Activated CD4-positive, alpha-beta memory T cell treated with anti-CD3 and anti-CD28 coated beads, Interleukin-2, amount 10 ng/mL, durations not matched to agents 7 days and 5 days (primary cell): ENCODE measurements around the gene ITGAE. TPM values are rescaled to one million over a fixed set of nuclear protein-coding genes. Genes with fewer than 3 reads are reported as not detected.
"Not testable (repeated sequence)": the region's sequence is repeated elsewhere in the genome, so short reads cannot be mapped to it uniquely, and the experiment has no call there.

Source experiments
- CTCF ChIA-PET: fragments of 350-600 bp; sonication (Branson Sonifier 250); formaldehyde crosslinking; loops from one replicate; lab custom pipeline; 2021; ENCODE audit warnings: antibody characterized with exemption, inconsistent platforms; lab: Charles Lee
- POLR2A ChIA-PET: fragments of 350-600 bp; sonication (Branson Sonifier 250); formaldehyde crosslinking; loops from one replicate; lab custom pipeline; 2021; ENCODE audit warnings: antibody characterized with exemption; lab: Charles Lee
- DNase-seq: peaks from one replicate; pipeline ENCODE4 v3.0.0-alpha.2; 2020
- H3K27ac Mint-ChIP-seq: one replicate; pipeline ENCODE4 v1.8.0; 2021; ENCODE audit warnings: mild to moderate bottlenecking, mixed read lengths
- H3K27me3 Mint-ChIP-seq: one replicate; pipeline ENCODE4 v1.8.0; 2021; ENCODE audit warnings: mixed read lengths
- H3K36me3 Mint-ChIP-seq: one replicate; pipeline ENCODE4 v1.8.0; 2021; ENCODE audit warnings: low read depth, mixed read lengths
- H3K4me1 Mint-ChIP-seq: one replicate; pipeline ENCODE4 v1.8.0; 2021; ENCODE audit warnings: mixed read lengths
- H3K4me3 Mint-ChIP-seq: one replicate; pipeline ENCODE4 v1.8.0; 2021; ENCODE audit warnings: mild to moderate bottlenecking, mixed read lengths
- H3K9me3 Mint-ChIP-seq: one replicate; pipeline ENCODE4 v1.8.0; 2021; ENCODE audit warnings: mixed read lengths
- total RNA-seq, 2 experiments: library from RNA; stranded (reverse); gene quantifications; one replicate each; pipeline ENCODE4 v1.2.3, GENCODE V29; 2021

The ITGAE gene
- total RNA-seq, 2 experiments from 2014 or later: 20.0 to 22.0 TPM

GRCh38 chr17:3712811-3713463, 88.1 kb downstream of the ITGAE start:
- H3K4me3 Mint-ChIP-seq: no peak overlapping the region
- peaks cover 60% of the 10 kb centered on the region for H3K4me1 Mint-ChIP-seq
- CTCF ChIA-PET: interaction anchor here (0.6 to 1.2 kb wide), 3 partner anchors 9 to 30 kb away, joined by 3 read pairs; no protein-coding TSS in a partner anchor
- no peaks in the 10 kb centered on the region for H3K27me3 Mint-ChIP-seq
- POLR2A ChIA-PET: interaction anchor here (1.2 to 8.4 kb wide), 4 partner anchors 10 to 430 kb away, joined by 3 to 74 read pairs (median 8); partner anchors contain the start of genes CYB5D2, HASPIN, P2RX5 and ZZEF1
- DNase-seq: no peak
- H3K36me3 Mint-ChIP-seq: peaks cover 58% of the 10 kb centered on the region
- peak overlapping the region; percentile 97 for H3K27ac Mint-ChIP-seq
- no peaks in the 10 kb centered on the region for H3K9me3 Mint-ChIP-seq

- H3K27ac Mint-ChIP-seq: peak overlapping the region; percentile 97
- peaks cover 38% of the 10 kb centered on the region for H3K36me3 Mint-ChIP-seq
- H3K4me3 Mint-ChIP-seq: peak overlapping the region; percentile 68
- POLR2A ChIA-PET: interaction anchor here (0.6 to 8.4 kb wide), 16 partner anchors 8 to 918 kb away, joined by 3 to 74 read pairs (median 4); partner anchors contain the start of genes ATP2A3, CTNS, EMC6 and HASPIN
- peak; percentile 82 for DNase-seq
- H3K4me1 Mint-ChIP-seq: peaks cover 59% of the 10 kb centered on the region
- no peaks in the 10 kb centered on the region for H3K9me3 Mint-ChIP-seq
- no peaks in the 10 kb centered on the region for H3K27me3 Mint-ChIP-seq
- CTCF ChIA-PET: interaction anchor here (0.7 to 1.8 kb wide), 14 partner anchors 9 to 1238 kb away, joined by 3 to 18 read pairs (median 5); partner anchors contain the start of genes CTNS, HASPIN, NCBP3 and PFN1
Measured at GRCh38 chr17:3710951-3711383, 90.0 kb downstream of the ITGAE start.

GRCh38 chr17:3708366-3708765, 92.6 kb downstream of the ITGAE start:
- no peaks in the 10 kb centered on the region for H3K9me3 Mint-ChIP-seq
- no peak for DNase-seq
- CTCF ChIA-PET: interaction anchor here (0.7 to 1.8 kb wide), 3 partner anchors 13 to 27 kb away, joined by 3 to 6 read pairs (median 4); no protein-coding TSS in a partner anchor
- no peak overlapping the region for H3K4me3 Mint-ChIP-seq
- POLR2A ChIA-PET: interaction anchor here (1.9 to 8.4 kb wide), 2 partner anchors 13 to 15 kb away, joined by 8 to 74 read pairs; partner anchors contain the start of genes HASPIN and P2RX5
- H3K27me3 Mint-ChIP-seq: no peaks in the 10 kb centered on the region
- H3K36me3 Mint-ChIP-seq: peaks cover 27% of the 10 kb centered on the region
- H3K27ac Mint-ChIP-seq: no peak overlapping the region
- peaks cover 50% of the 10 kb centered on the region for H3K4me1 Mint-ChIP-seq

- H3K4me3 Mint-ChIP-seq, H3K27me3 Mint-ChIP-seq, H3K27ac Mint-ChIP-seq, H3K9me3 Mint-ChIP-seq, DNase-seq, CTCF ChIA-PET: not testable (repeated sequence)
- H3K36me3 Mint-ChIP-seq: peaks cover 27% of the 10 kb centered on the region
- POLR2A ChIA-PET: interaction anchor here (1.5 kb wide), 1 partner anchor 9 kb away, joined by 5 read pairs; the partner anchor contains the start of gene P2RX5
- H3K4me1 Mint-ChIP-seq: peaks cover 25% of the 10 kb centered on the region
Measured at GRCh38 chr17:3705718-3705984, 95.3 kb downstream of the ITGAE start.

DNA sequence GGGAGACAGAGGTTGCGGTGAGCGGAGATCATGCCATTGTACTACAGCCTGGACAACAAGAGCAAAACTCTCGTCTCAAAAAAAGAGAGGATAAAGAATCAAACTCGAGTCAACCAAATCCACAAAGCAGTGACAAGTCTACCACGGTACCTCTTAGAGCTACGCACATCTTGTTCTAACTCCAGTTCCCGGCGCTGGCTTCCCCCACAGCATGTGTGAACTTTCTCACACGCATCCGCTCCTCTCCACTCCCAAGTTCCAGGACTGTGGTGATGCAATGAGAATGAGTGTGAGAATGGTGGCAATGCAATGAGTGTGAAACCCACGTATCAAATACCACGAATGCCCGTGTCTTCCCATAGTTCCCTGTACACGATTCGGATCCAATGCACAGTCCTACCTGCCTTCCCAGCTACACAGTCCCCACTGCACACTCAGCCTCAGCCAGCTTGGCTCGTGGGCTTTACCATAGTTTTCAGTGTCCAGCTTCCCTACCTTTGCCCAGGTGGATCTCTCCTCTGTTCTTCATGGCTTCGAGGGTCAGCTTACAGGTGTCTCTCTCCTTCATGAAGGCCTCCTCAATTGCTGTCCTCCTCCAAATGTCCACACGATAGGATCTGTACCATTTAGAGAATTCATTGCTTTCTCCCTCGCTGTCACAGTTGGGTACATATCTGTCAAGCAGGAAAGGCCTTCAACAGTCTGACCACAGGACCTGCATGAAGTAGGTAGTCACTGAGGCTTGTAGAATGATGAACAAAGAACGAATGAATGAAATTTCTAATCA, 95.9 kb downstream of the ITGAE start:
- H3K4me1 Mint-ChIP-seq: peaks cover 21% of the 10 kb centered on the region
- CTCF ChIA-PET: no interaction called here
- H3K27me3 Mint-ChIP-seq: no peaks in the 10 kb centered on the region

DNA sequence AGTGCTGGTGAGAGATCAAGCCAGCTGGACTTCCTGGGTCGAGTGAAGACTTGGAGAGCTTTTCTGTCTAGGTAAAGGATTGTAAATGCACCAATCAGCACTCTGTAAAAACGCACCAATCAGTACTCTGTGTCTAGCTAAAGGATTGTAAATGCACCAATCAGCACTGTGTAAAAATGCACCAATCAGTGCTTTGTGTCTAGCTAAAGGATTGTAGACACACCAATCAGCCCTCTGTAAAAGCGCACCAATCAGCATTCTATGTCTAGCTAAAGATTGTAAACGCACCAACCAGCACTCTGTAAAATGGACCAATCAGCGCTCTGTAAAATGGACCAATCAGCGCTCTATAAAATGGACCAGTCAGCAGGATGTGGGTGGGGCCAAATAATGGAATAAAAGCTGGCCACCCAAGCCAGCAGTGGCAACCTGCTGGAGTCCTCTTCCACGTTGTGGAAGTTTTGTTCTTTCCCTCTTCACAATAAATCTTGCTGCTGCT, 98.9 kb downstream of the ITGAE start:
- ChIA-PET CTCF (interaction anchor here (1.1 to 1.4 kb wide), 2 partner anchors 9 to 144 kb away, joined by 3 read pairs; partner anchors contain the start of gene NCBP3), POLR2A (interaction anchor here (0.8 kb wide), 1 partner anchor 9 kb away, joined by 4 read pairs; no protein-coding TSS in a partner anchor)
- not testable (repeated sequence) for DNase-seq, H3K27me3 Mint-ChIP-seq, H3K4me3 Mint-ChIP-seq, H3K9me3 Mint-ChIP-seq, H3K27ac Mint-ChIP-seq, H3K4me1 Mint-ChIP-seq
- peaks cover 25% of the 10 kb centered on the region for H3K36me3 Mint-ChIP-seq

More for the DNA sequence above, 95.9 kb downstream of the ITGAE start:
- H3K9me3 Mint-ChIP-seq: peaks cover 2% of the 10 kb centered on the region
- H3K4me3 Mint-ChIP-seq: no peak overlapping the region
- no peak overlapping the region for H3K27ac Mint-ChIP-seq
- no peak for DNase-seq
- POLR2A ChIA-PET: interaction anchor here (1.5 kb wide), 1 partner anchor 9 kb away, joined by 5 read pairs; the partner anchor contains the start of gene P2RX5
- peaks cover 28% of the 10 kb centered on the region for H3K36me3 Mint-ChIP-seq

DNA sequence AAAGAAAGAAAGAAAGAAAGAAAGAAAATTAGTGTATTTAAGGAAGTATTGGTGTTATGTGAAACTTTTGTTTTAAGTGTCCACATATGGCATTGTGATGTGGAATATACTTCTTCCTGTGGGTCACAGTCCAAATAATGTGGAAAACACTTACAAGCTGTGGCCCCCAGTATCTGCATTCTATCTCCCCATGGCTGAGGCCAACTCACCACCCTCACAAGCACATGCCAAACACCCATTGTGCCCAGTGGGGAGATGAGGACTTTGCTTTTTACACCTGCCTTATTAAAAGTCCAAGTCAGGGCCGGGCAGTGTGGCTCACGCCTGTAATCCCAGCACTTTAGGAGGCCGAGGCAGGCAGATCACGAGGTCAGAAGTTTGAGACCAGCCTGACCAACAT, 101.0 kb downstream of the ITGAE start:
- H3K27ac Mint-ChIP-seq: no peak overlapping the region
- CTCF ChIA-PET: no interaction called here
- no peaks in the 10 kb centered on the region for H3K27me3 Mint-ChIP-seq

GRCh38 chr17:3698139-3698538, 102.8 kb downstream of the ITGAE start:
- POLR2A ChIA-PET: interaction anchor here (5.8 kb wide), 1 partner anchor 12 kb away, joined by 74 read pairs; no protein-coding TSS in a partner anchor
- no peak for DNase-seq
- H3K36me3 Mint-ChIP-seq: peaks cover 22% of the 10 kb centered on the region
- no peak overlapping the region for H3K27ac Mint-ChIP-seq
- H3K4me1 Mint-ChIP-seq: peaks cover 25% of the 10 kb centered on the region
- CTCF ChIA-PET: no interaction called here
- peaks cover 2% of the 10 kb centered on the region for H3K9me3 Mint-ChIP-seq
- no peaks in the 10 kb centered on the region for H3K27me3 Mint-ChIP-seq
- H3K4me3 Mint-ChIP-seq: no peak overlapping the region

More for the DNA sequence above, 101.0 kb downstream of the ITGAE start:
- POLR2A ChIA-PET: no interaction called here
- peaks cover 2% of the 10 kb centered on the region for H3K9me3 Mint-ChIP-seq
- no peak for DNase-seq
- H3K4me1 Mint-ChIP-seq: peaks cover 9% of the 10 kb centered on the region
- no peak overlapping the region for H3K4me3 Mint-ChIP-seq
- H3K36me3 Mint-ChIP-seq: peaks cover 22% of the 10 kb centered on the region

- POLR2A ChIA-PET: interaction anchor here (1.5 to 5.8 kb wide), 3 partner anchors 13 to 53 kb away, joined by 7 to 74 read pairs (median 29); partner anchors contain the start of gene HASPIN
- H3K36me3 Mint-ChIP-seq: peaks cover 13% of the 10 kb centered on the region
- CTCF ChIA-PET: no interaction called here
- no peaks in the 10 kb centered on the region for H3K27me3 Mint-ChIP-seq
- no peaks in the 10 kb centered on the region for H3K9me3 Mint-ChIP-seq
- DNase-seq: no peak
- peaks cover 28% of the 10 kb centered on the region for H3K4me1 Mint-ChIP-seq
- no peak overlapping the region for H3K4me3 Mint-ChIP-seq
- no peak overlapping the region for H3K27ac Mint-ChIP-seq
Measured at GRCh38 chr17:3697103-3697476, 103.9 kb downstream of the ITGAE start.

GRCh38 chr17:3695723-3696411, 105.1 kb downstream of the ITGAE start, which contains the start of gene P2RX5:
Gene P2RX5, minus strand, starts transcription at chr17:3696155. Its CDS starts 150 bp downstream, at chr17:3696005.
- ChIA-PET CTCF (interaction anchor here (0.5 to 2.4 kb wide), 9 partner anchors 13 to 132 kb away, joined by 3 to 12 read pairs (median 5); partner anchors contain the start of genes HASPIN and SHPK), POLR2A (interaction anchor here (0.7 to 5.8 kb wide), 10 partner anchors 10 to 54 kb away, joined by 3 to 74 read pairs (median 5); partner anchors contain the start of genes EMC6, HASPIN and TAX1BP3)
- H3K4me1 Mint-ChIP-seq: peaks cover 34% of the 10 kb centered on the region
- peak; percentile 61 for DNase-seq
- H3K9me3 Mint-ChIP-seq: no peaks in the 10 kb centered on the region
- H3K27ac Mint-ChIP-seq: peak within 1 kb of the TSS; percentile 79
- H3K36me3 Mint-ChIP-seq: peaks cover 11% of the 10 kb centered on the region
- no peaks in the 10 kb centered on the region for H3K27me3 Mint-ChIP-seq
- peak within 1 kb of the TSS; percentile 85 for H3K4me3 Mint-ChIP-seq

DNA sequence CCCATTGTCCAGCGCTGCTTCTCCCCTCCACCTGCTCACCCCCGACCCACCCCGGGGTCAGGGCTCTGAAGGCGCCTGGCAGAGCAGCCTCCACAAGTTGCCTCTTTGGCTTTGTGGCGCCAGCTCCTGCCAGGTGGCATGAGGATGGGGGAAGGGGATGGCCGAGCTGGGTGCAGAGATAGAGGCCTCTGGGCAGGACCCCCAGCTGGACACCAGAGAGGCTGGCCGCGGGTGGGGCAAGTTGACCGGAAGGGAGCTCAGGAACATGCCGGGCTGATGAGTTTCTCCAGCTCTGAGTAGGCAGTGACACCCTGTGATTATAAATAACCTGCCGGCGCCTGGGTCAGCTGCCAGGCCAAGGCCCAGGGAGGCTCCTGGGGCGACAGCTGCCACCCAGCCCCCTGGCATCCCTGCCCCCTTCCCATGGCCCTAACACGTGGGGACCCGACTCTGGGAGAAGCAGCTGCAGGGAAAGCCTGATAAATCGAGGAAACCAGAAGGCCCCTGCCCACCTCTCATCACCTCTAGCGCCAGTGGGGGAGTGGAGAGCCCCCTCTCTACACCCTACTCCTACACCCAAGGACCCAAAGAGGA, 105.8 kb downstream of the ITGAE start:
- POLR2A ChIA-PET: interaction anchor here (1.0 to 5.8 kb wide), 9 partner anchors 15 to 55 kb away, joined by 3 to 74 read pairs (median 5); partner anchors contain the start of genes EMC6, HASPIN and TAX1BP3

More for the DNA sequence above, 105.8 kb downstream of the ITGAE start:
- Mint-ChIP-seq H3K4me1 (peaks cover 34% of the 10 kb centered on the region), H3K9me3 (no peaks in the 10 kb centered on the region), H3K27ac (peak overlapping the region; percentile 44), H3K4me3 (peak overlapping the region; percentile 81), H3K27me3 (no peaks in the 10 kb centered on the region), H3K36me3 (peaks cover 13% of the 10 kb centered on the region)
- CTCF ChIA-PET: interaction anchor here (0.5 to 2.4 kb wide), 9 partner anchors 13 to 133 kb away, joined by 3 to 12 read pairs (median 5); partner anchors contain the start of genes HASPIN and SHPK
- DNase-seq: no peak
